CD8-positive, alpha-beta memory T cell (primary cell): ENCODE data around the gene ATOSA. TPM values are rescaled to one million over a fixed set of nuclear protein-coding genes. Genes with fewer than 3 reads are reported as not detected.

ENCODE experiments used
- CTCF ChIA-PET: fragments of 350-600 bp; sonication (Branson Sonifier 250); formaldehyde crosslinking; loops from one replicate; lab custom pipeline; 2021; ENCODE audit warnings: antibody characterized with exemption; lab: Charles Lee
- POLR2A ChIA-PET: fragments of 350-600 bp; sonication (Branson Sonifier 250); formaldehyde crosslinking; loops from one replicate; lab custom pipeline; 2021; ENCODE audit warnings: antibody characterized with exemption; lab: Charles Lee
- DNase-seq, 5 donors: peaks; one replicate each; pipeline versions ENCODE4 v3.0.0 to v3.0.0-alpha.2; 2020 to 2022; ENCODE audit warnings: mixed read lengths in 1 of 5
- H3K27ac ChIP-seq: one replicate; pipeline ENCODE4 v1.7.0; 2013; ENCODE audit warnings: low read depth, mild to moderate bottlenecking, low read length, moderate library complexity
- H3K27me3 ChIP-seq: 2 replicates; pipeline ENCODE4 v1.7.0; 2013; ENCODE audit warnings: low read length, mild to moderate bottlenecking; ENCODE audit not compliant: insufficient read depth, poor library complexity, severe bottlenecking
- H3K36me3 ChIP-seq: 2 replicates; pipeline ENCODE4 v1.7.0; 2013; ENCODE audit warnings: mild to moderate bottlenecking, low read length, moderate library complexity; ENCODE audit not compliant: insufficient read depth
- H3K4me1 ChIP-seq: 2 replicates; pipeline ENCODE4 v1.7.0; 2013; ENCODE audit warnings: mild to moderate bottlenecking, low read length, moderate library complexity; ENCODE audit not compliant: insufficient read depth
- H3K4me3 ChIP-seq: 2 replicates; pipeline ENCODE4 v1.7.0; 2013; ENCODE audit warnings: mild to moderate bottlenecking, low read length
- H3K9me3 ChIP-seq: 2 replicates; pipeline ENCODE4 v1.7.0; 2013; ENCODE audit warnings: mild to moderate bottlenecking, low read length
- H3K27ac Mint-ChIP-seq, 8 donors: one replicate each; pipeline ENCODE4 v1.8.0; 2020 to 2021; ENCODE audit warnings: mixed read lengths in 8 of 8, mild to moderate bottlenecking in 6 of 8, inconsistent platforms in 3 of 8, moderate library complexity in 3 of 8
- H3K27me3 Mint-ChIP-seq, 2 donors: one replicate each; pipeline ENCODE4 v1.8.0; 2020 to 2021; ENCODE audit warnings: mixed read lengths in 2 of 2, mild to moderate bottlenecking in 1 of 2, moderate library complexity in 1 of 2
- H3K36me3 Mint-ChIP-seq, 3 donors: one replicate each; pipeline ENCODE4 v1.8.0; 2020 to 2021; ENCODE audit warnings: mixed read lengths in 3 of 3, inconsistent platforms in 1 of 3, mild to moderate bottlenecking in 1 of 3
- H3K4me1 Mint-ChIP-seq, 3 donors: one replicate each; pipeline ENCODE4 v1.8.0; 2020 to 2021; ENCODE audit warnings: mixed read lengths in 3 of 3, inconsistent platforms in 1 of 3, mild to moderate bottlenecking in 1 of 3
- H3K4me3 Mint-ChIP-seq, 7 donors: one replicate each; pipeline ENCODE4 v1.8.0; 2020 to 2021; ENCODE audit warnings: mixed read lengths in 7 of 7, mild to moderate bottlenecking in 6 of 7, moderate library complexity in 4 of 7, inconsistent platforms in 2 of 7
- H3K9me3 Mint-ChIP-seq, 5 donors: one replicate each; pipeline ENCODE4 v1.8.0; 2020 to 2022; ENCODE audit warnings: mixed read lengths in 5 of 5, mild to moderate bottlenecking in 3 of 5, moderate library complexity in 2 of 5, inconsistent platforms in 1 of 5
- polyA plus RNA-seq: library from polyadenylated mRNA; unstranded; fragments of 300-500 nt; fragmentation: Illumina TruSeq; gene quantifications from one replicate; pipeline ENCODE4 v1.2.3, GENCODE V29; 2021
- total RNA-seq, 2 experiments: library from RNA; stranded (reverse); gene quantifications; one replicate each; pipeline ENCODE4 v1.2.3, GENCODE V29; 2021

ATOSA gene
- total and polyA plus RNA-seq, 3 experiments from 2014 or later: 16.4 to 17.2 (median 17.1) TPM

GRCh38 chr15:52698514-52698913 lies 19.3 kb upstream of the ATOSA start:
- no peak overlapping the region for H3K27ac ChIP-seq
- H3K27me3 ChIP-seq: no peaks in the 10 kb centered on the region
- Mint-ChIP-seq H3K4me3 (no peak overlapping the region), H3K36me3 (no peaks in the 10 kb centered on the region), H3K27ac (no peak overlapping the region), H3K4me1 (no peaks in the 10 kb centered on the region), H3K9me3 (no peaks in the 10 kb centered on the region), H3K27me3 (peaks cover 4 to 12% of the 10 kb centered on the region in 2 donors)
- H3K4me3 ChIP-seq: no peak overlapping the region
- H3K9me3 ChIP-seq: no peaks in the 10 kb centered on the region
- ChIA-PET CTCF (no interaction called here), POLR2A (no interaction called here)
- DNase-seq: no peak
- H3K4me1 ChIP-seq: no peaks in the 10 kb centered on the region
- no peaks in the 10 kb centered on the region for H3K36me3 ChIP-seq

GRCh38 chr15:52697051-52697450 lies 17.9 kb upstream of the ATOSA start:
- Mint-ChIP-seq H3K36me3 (no peaks in the 10 kb centered on the region), H3K4me3 (no peak overlapping the region), H3K4me1 (no peaks in the 10 kb centered on the region), H3K9me3 (no peaks in the 10 kb centered on the region), H3K27me3 (peaks cover 2 to 10% of the 10 kb centered on the region in 2 donors), H3K27ac (no peak overlapping the region)
- ChIA-PET POLR2A (no interaction called here), CTCF (no interaction called here)
- Histone ChIP-seq H3K36me3 (no peaks in the 10 kb centered on the region), H3K27ac (no peak overlapping the region), H3K9me3 (no peaks in the 10 kb centered on the region), H3K4me3 (no peak overlapping the region), H3K27me3 (no peaks in the 10 kb centered on the region), H3K4me1 (no peaks in the 10 kb centered on the region)
- DNase-seq: no peak

DNA sequence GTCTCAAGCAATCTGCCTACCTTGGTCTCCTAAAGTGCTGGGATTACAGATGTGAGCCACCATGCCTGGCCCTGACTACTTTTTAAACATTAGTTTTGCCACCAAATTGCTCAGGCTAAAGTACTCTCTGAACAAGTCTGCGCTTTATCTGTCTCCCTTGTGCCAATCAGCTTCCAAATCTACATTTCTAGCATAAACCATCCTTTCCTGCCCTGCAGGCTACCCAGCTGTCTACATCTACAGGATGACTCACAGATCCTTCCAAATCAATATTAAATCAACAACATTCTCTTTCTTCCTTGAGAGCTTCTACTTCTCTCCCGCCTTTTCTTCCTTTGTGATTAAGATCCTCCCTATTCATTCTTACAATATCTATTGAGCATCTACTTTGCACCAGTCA lies 16.0 kb upstream of the ATOSA start:
- Mint-ChIP-seq H3K36me3 (no peaks in the 10 kb centered on the region), H3K27me3 (peaks cover 0 to 5% of the 10 kb centered on the region in 2 donors), H3K4me3 (no peak overlapping the region), H3K9me3 (no peaks in the 10 kb centered on the region), H3K27ac (peak overlapping the region in 1 of 8 donors; percentile 7), H3K4me1 (no peaks in the 10 kb centered on the region)
- H3K27ac ChIP-seq: no peak overlapping the region
- no peaks in the 10 kb centered on the region for H3K9me3 ChIP-seq
- ChIA-PET CTCF (no interaction called here), POLR2A (no interaction called here)
- no peak overlapping the region for H3K4me3 ChIP-seq
- no peaks in the 10 kb centered on the region for H3K27me3 ChIP-seq
- DNase-seq: no peak
- H3K36me3 ChIP-seq: no peaks in the 10 kb centered on the region
- H3K4me1 ChIP-seq: no peaks in the 10 kb centered on the region

GRCh38 chr15:52689562-52689961 lies 10.4 kb upstream of the ATOSA start:
- no peak for DNase-seq
- Histone ChIP-seq H3K27ac (no peak overlapping the region), H3K27me3 (no peaks in the 10 kb centered on the region), H3K36me3 (no peaks in the 10 kb centered on the region), H3K4me1 (no peaks in the 10 kb centered on the region), H3K9me3 (no peaks in the 10 kb centered on the region), H3K4me3 (no peak overlapping the region)
- CTCF ChIA-PET: no interaction called here
- H3K27ac Mint-ChIP-seq: no peak overlapping the region
- no peak overlapping the region for H3K4me3 Mint-ChIP-seq
- POLR2A ChIA-PET: no interaction called here
- H3K4me1 Mint-ChIP-seq: no peaks in the 10 kb centered on the region
- H3K27me3 Mint-ChIP-seq: no peaks in the 10 kb centered on the region
- no peaks in the 10 kb centered on the region for H3K36me3 Mint-ChIP-seq
- H3K9me3 Mint-ChIP-seq: no peaks in the 10 kb centered on the region

DNA sequence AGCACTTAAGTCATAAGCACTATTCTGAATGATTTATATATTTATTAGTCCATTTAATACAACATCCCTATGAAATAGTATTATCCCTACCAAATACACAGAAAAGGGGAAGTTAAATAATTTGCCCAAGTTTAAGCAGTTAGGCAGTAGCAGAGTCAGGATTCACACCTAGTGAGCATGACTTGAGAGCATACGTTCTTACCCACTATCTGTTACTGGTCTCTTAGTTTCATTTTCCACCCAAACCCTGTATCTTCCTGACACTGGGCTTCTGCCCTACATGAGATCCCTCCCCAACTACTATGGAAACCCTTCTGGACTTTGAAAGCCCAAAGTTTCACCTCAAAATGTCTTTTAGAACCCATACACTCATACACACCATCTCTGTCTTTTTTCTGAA lies 4.4 kb upstream of the ATOSA start:
- ChIA-PET POLR2A (interaction anchor here (0.6 kb wide), 1 partner anchor 52 kb away, joined by 3 read pairs; no protein-coding TSS in a partner anchor), CTCF (interaction anchor here (1.8 kb wide), 1 partner anchor 48 kb away, joined by 6 read pairs; no protein-coding TSS in a partner anchor)
- peaks cover 0 to 8% (median 0%) of the 10 kb centered on the region in 3 donors for H3K36me3 Mint-ChIP-seq
- peak in 1 of 5 donors; percentile 28 for DNase-seq
- peak overlapping the region; percentile 86 to 98 (median 93) for H3K27ac Mint-ChIP-seq
- peaks cover 26 to 47% (median 35%) of the 10 kb centered on the region in 3 donors for H3K4me1 Mint-ChIP-seq
- no peaks in the 10 kb centered on the region for H3K9me3 ChIP-seq
- H3K4me1 ChIP-seq: peaks cover 23% of the 10 kb centered on the region
- no peaks in the 10 kb centered on the region for H3K27me3 ChIP-seq
- no peaks in the 10 kb centered on the region for H3K9me3 Mint-ChIP-seq
- H3K27ac ChIP-seq: peak overlapping the region; percentile 33
- H3K4me3 Mint-ChIP-seq: peak overlapping the region; percentile 21 to 70 (median 38)
- H3K27me3 Mint-ChIP-seq: peaks cover 0 to 3% of the 10 kb centered on the region in 2 donors
- no peaks in the 10 kb centered on the region for H3K36me3 ChIP-seq
- H3K4me3 ChIP-seq: peak overlapping the region; percentile 7

GRCh38 chr15:52682781-52683180 lies 3.6 kb upstream of the ATOSA start:
- Histone ChIP-seq H3K4me1 (peaks cover 23% of the 10 kb centered on the region), H3K27me3 (no peaks in the 10 kb centered on the region), H3K27ac (peak overlapping the region; percentile 6), H3K9me3 (no peaks in the 10 kb centered on the region), H3K4me3 (peak overlapping the region; percentile 13), H3K36me3 (no peaks in the 10 kb centered on the region)
- Mint-ChIP-seq H3K4me1 (peaks cover 30 to 51% (median 41%) of the 10 kb centered on the region in 3 donors), H3K4me3 (peak overlapping the region; percentile 23 to 74 (median 59)), H3K9me3 (no peaks in the 10 kb centered on the region), H3K27ac (peak overlapping the region; percentile 86 to 98 (median 93)), H3K27me3 (peaks cover 0 to 6% of the 10 kb centered on the region in 2 donors), H3K36me3 (peaks cover 0 to 16% (median 0%) of the 10 kb centered on the region in 3 donors)
- ChIA-PET CTCF (interaction anchor here (1.8 kb wide), 1 partner anchor 48 kb away, joined by 6 read pairs; no protein-coding TSS in a partner anchor), POLR2A (no interaction called here)
- DNase-seq: peak in 2 of 5 donors; percentile 63 to 69

GRCh38 chr15:52682200-52682599 lies 3.0 kb upstream of the ATOSA start:
- ChIA-PET POLR2A (no interaction called here), CTCF (interaction anchor here (1.8 kb wide), 1 partner anchor 49 kb away, joined by 6 read pairs; no protein-coding TSS in a partner anchor)
- peaks cover 26% of the 10 kb centered on the region for H3K4me1 ChIP-seq
- no peaks in the 10 kb centered on the region for H3K27me3 ChIP-seq
- H3K36me3 ChIP-seq: no peaks in the 10 kb centered on the region
- no peaks in the 10 kb centered on the region for H3K9me3 ChIP-seq
- no peak overlapping the region for H3K27ac ChIP-seq
- H3K36me3 Mint-ChIP-seq: peaks cover 0 to 21% (median under 1%) of the 10 kb centered on the region in 3 donors
- peak overlapping the region; percentile 86 to 98 (median 93) for H3K27ac Mint-ChIP-seq
- H3K27me3 Mint-ChIP-seq: peaks cover 0 to 6% of the 10 kb centered on the region in 2 donors
- no peaks in the 10 kb centered on the region for H3K9me3 Mint-ChIP-seq
- peak overlapping the region in 5 of 7 donors; percentile 24 to 66 (median 41) for H3K4me3 Mint-ChIP-seq
- H3K4me1 Mint-ChIP-seq: peaks cover 35 to 57% (median 47%) of the 10 kb centered on the region in 3 donors
- no peak for DNase-seq
- H3K4me3 ChIP-seq: no peak overlapping the region

- DNase-seq: no peak
- H3K9me3 Mint-ChIP-seq: no peaks in the 10 kb centered on the region
- peaks cover 0 to 6% of the 10 kb centered on the region in 2 donors for H3K27me3 Mint-ChIP-seq
- CTCF ChIA-PET: no interaction called here
- no peak overlapping the region for H3K4me3 ChIP-seq
- no peaks in the 10 kb centered on the region for H3K27me3 ChIP-seq
- no peak overlapping the region for H3K27ac ChIP-seq
- peaks cover 0 to 26% (median 2%) of the 10 kb centered on the region in 3 donors for H3K36me3 Mint-ChIP-seq
- peaks cover 37 to 64% (median 55%) of the 10 kb centered on the region in 3 donors for H3K4me1 Mint-ChIP-seq
- H3K36me3 ChIP-seq: no peaks in the 10 kb centered on the region
- peak overlapping the region; percentile 54 to 98 (median 86) for H3K27ac Mint-ChIP-seq
- H3K9me3 ChIP-seq: no peaks in the 10 kb centered on the region
- POLR2A ChIA-PET: no interaction called here
- peak overlapping the region in 3 of 7 donors; percentile 10 to 41 (median 23) for H3K4me3 Mint-ChIP-seq
- peaks cover 33% of the 10 kb centered on the region for H3K4me1 ChIP-seq
These were observed 2.3 kb upstream of the ATOSA start for GRCh38 chr15:52681441-52681840.
